RWPE1 (cell line): Measurements from ENCODE around the gene SMAD2.

Source experiments
- CTCF ChIA-PET: fragments of 350-600 bp; sonication (Branson Sonifier 250); formaldehyde crosslinking; extraction: SDS; loops from one replicate; lab custom pipeline; 2021; lab: Yijun Ruan, JAX
- POLR2A ChIA-PET: fragments of 400-600 bp; formaldehyde crosslinking; extraction: SDS; loops from one replicate; lab custom pipeline; 2020; ENCODE audit warnings: antibody characterized with exemption; ENCODE audit not compliant: low non-redundant PET; lab: Yijun Ruan, JAX
- DNase-seq: peaks from one replicate; pipeline ENCODE4 v3.0.0; 2012; ENCODE audit warnings: low spot score
- H3K27ac ChIP-seq: fragments of 450-650 bp; 2 replicates; pipeline ENCODE4 v1.5.1; 2017
- TF ChIP-seq, protein P1 (sequence below): fragments of 450-650 bp; conservative IDR thresholded peaks from 2 replicates; pipeline ENCODE4 v1.5.1; 2017; ENCODE audit warnings: low read depth, mild to moderate bottlenecking

Gene SMAD2

GRCh38 chr18:47912794-47913585 lies 17.5 kb downstream of the SMAD2 start:
- TF ChIP-seq, protein P1, sequence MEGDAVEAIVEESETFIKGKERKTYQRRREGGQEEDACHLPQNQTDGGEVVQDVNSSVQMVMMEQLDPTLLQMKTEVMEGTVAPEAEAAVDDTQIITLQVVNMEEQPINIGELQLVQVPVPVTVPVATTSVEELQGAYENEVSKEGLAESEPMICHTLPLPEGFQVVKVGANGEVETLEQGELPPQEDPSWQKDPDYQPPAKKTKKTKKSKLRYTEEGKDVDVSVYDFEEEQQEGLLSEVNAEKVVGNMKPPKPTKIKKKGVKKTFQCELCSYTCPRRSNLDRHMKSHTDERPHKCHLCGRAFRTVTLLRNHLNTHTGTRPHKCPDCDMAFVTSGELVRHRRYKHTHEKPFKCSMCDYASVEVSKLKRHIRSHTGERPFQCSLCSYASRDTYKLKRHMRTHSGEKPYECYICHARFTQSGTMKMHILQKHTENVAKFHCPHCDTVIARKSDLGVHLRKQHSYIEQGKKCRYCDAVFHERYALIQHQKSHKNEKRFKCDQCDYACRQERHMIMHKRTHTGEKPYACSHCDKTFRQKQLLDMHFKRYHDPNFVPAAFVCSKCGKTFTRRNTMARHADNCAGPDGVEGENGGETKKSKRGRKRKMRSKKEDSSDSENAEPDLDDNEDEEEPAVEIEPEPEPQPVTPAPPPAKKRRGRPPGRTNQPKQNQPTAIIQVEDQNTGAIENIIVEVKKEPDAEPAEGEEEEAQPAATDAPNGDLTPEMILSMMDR = no peak
- peak overlapping the region; percentile 66 for H3K27ac ChIP-seq
- ChIA-PET POLR2A (no interaction called here), CTCF (interaction anchor here (0.7 kb wide), 1 partner anchor 85 kb away, joined by 5 read pairs; no protein-coding TSS in a partner anchor)
- DNase-seq = no peak

- no peak overlapping the region for H3K27ac ChIP-seq
- no peak for DNase-seq
- TF ChIP-seq, protein P1 = no peak
- ChIA-PET CTCF (interaction anchor here (0.7 kb wide), 1 partner anchor 86 kb away, joined by 5 read pairs; no protein-coding TSS in a partner anchor), POLR2A (no interaction called here)
Observed at GRCh38 chr18:47912343-47912742, 18.1 kb downstream of the SMAD2 start.

DNA sequence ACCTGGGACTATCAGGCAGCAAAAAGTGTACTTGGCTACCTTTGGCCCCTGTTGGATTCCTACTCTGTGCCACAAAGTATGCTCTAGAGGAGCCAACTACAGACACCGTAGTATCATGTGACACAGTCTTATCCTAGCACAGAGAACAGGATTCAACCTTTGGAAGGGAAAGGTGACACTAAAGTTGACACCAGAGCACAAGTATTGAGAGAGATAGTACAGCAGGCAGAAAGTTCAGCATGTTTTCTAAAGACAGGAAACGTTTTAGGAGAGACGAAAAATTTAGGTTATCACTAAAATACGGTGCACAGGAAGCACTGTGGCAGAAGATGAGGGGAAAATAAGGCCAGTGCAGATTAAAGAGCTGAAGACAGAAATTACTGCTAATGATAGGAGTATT lies 18.6 kb downstream of the SMAD2 start:
- H3K27ac ChIP-seq = no peak overlapping the region
- ChIA-PET CTCF (interaction anchor here (0.7 kb wide), 1 partner anchor 86 kb away, joined by 5 read pairs; no protein-coding TSS in a partner anchor), POLR2A (no interaction called here)
- DNase-seq = no peak
- TF ChIP-seq, protein P1 = no peak

GRCh38 chr18:47909484-47909883 lies 21.0 kb downstream of the SMAD2 start:
- ChIA-PET CTCF (no interaction called here), POLR2A (no interaction called here)
- no peak for DNase-seq
- H3K27ac ChIP-seq = no peak overlapping the region
- TF ChIP-seq, protein P1 = no peak

- CTCF ChIA-PET = no interaction called here
- POLR2A ChIA-PET = no interaction called here
- TF ChIP-seq, protein P1 = no peak
- H3K27ac ChIP-seq = no peak overlapping the region
- DNase-seq = no peak
Observed at GRCh38 chr18:47908592-47908991, 21.9 kb downstream of the SMAD2 start.

DNA sequence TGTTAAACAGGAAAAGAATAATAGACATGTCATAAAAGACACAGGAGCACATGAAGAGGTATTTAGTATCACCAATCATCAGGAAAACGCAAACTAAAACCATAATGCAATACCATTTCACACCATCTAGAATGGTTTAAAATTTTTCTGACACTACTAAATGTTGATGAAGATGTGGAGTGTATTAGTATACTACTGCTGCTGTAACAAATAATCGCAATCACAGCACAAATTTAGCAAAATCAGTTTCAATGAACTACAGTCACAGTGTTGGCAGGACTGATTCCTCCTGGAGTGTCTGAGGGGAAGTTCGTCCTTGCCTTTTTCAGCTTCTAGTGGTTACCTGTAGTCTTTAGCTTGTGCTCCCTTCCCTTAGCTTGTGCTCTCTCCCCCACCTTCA lies 24.1 kb downstream of the SMAD2 start:
- ChIA-PET POLR2A (no interaction called here), CTCF (no interaction called here)
- H3K27ac ChIP-seq = no peak overlapping the region
- TF ChIP-seq, protein P1 = no peak
- no peak for DNase-seq
